GM18858 (cell line): ENCODE results near the gene DDO.
"Not testable (repeated sequence)": the region's sequence is repeated elsewhere in the genome, so short reads cannot be mapped to it uniquely, and the experiment has no call there.

ENCODE experiments used
- ATAC-seq: cut with Tn5 transposase; IDR thresholded peaks from one replicate; pipeline ENCODE4 v1.9.1; 2021; ENCODE audit not compliant: unreplicated experiment

The DDO gene, protein sequence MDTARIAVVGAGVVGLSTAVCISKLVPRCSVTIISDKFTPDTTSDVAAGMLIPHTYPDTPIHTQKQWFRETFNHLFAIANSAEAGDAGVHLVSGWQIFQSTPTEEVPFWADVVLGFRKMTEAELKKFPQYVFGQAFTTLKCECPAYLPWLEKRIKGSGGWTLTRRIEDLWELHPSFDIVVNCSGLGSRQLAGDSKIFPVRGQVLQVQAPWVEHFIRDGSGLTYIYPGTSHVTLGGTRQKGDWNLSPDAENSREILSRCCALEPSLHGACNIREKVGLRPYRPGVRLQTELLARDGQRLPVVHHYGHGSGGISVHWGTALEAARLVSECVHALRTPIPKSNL

DNA sequence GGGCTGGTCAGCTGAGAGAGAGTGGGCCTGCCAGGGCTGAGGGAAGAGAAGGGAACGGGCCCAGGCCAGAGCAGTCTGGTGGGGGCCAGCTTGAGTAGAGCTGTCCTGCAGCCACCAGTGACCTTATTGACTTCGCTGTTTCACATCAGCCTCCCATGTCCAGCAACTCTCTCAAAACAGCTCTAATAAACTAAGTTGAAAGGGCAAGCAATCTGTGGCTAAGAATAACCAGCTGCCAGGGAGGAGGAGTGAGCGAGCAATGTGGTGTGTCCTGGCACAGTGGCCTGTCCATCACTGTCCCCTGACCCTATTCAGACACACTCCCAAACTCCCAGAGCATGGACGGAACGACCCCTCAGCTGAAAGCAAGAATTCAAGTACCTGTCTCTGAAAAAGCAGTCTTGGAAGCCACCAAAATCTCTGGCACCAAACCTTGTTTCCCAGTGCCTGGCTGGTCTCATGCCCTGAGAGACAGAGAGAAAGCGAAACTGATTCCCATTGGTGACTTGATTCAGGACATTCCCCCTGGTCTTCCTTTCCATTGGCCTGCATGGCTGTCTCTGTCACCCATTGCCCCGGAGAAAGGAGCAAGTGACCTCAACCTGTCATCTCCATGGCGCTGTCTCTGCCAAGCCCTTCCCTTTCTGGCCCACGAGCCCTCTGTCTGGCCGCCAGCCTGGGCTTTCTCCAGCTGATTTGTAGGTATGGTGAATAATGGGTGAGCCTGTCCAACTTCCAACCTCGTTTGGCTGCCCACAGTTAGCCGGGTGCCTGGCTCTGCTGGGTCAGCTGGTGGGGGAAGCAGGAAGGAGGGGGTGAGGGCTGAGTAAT, at the start of gene DDO:
Gene DDO, minus strand, starts transcription at position 490 of the 831 bp plus-strand sequence. CDS start 2,113 bp downstream, outside the sequence.
- ATAC-seq: no peak

DNA sequence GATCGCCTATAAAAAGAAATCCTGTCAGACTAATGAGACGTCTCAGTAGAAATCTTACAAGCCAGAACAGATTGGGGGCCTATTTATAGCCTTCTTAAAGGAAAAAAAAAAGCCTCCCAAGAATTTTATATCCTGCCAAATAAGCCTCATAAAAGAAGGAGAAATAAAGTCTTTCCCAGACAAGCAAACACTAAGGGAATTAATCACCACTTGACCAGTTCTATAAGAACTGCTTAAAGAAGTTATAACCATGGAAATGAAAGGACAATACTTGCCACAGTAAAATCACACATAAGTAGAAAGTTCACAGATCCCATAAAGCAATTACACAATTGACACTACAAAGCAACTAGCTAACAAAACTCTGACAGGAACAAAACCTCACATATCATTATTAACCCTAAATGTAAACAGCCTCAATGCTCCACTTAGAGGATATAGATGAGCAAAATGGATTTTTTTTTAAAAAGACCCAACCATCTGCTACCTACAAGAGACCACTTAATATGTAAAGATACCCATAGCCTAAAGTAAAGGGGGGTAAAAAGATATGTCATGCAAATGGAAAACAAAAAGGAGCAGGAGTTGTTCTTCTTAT, 47.6 kb upstream of the DDO start:
- no peak for ATAC-seq

DNA sequence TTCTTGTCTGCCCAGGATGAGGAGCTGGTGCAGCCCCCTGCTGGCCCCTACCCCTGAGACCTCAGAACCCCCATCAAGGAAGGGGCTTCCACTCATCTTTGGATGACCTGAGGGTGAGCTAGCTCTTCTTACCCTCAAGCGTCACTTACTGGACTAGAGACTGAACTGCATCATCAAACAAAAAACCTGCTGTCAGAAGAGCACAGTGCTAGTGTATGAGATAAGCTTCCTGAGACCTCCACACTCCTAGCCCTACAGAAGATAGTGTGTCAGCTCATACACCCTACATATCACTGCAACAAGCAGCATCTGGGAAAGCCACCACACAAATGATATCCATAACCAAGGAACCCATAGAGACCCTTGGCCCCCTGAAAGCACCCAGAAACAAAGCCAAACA, 46.0 kb upstream of the DDO start:
- no peak for ATAC-seq

DNA sequence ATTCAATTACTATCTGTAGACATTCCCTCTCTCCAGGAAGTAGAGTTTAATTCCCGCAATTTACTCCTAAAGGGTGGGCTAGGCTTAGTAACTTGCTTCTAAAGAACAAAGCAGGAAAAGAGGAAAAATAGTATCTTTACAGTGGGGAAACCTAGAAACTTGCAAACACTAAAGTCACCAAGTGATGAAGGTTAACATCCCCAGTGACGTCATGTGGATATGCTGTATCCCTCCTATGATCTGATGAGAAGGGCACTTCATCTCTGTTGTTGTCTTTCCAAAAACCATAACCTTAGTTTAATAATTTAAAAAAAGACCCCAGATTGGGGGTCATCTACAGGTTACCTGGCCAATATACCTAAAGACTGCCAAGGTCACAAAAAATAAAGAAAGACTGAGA, 43.8 kb upstream of the DDO start:
- ATAC-seq: no peak

DNA sequence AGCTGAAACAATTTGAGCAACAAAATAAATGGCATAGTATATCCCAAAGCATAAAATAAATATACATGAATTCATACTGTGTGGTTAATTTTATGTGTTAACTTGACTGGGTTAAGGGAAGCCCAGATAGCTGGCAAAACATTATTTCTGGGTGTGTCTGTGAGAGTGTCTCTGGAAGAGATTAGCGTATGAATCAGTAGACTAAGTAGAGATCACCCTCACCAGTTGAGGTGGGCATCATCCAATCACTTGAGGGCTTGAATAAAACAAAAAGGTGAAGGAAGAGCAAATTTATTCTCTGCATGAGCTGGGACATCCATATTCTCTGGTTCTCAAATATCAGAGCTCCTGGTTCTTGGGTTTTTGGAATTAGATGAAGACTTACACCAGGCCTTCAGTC, 43.1 kb upstream of the DDO start:
- ATAC-seq: no peak

DNA sequence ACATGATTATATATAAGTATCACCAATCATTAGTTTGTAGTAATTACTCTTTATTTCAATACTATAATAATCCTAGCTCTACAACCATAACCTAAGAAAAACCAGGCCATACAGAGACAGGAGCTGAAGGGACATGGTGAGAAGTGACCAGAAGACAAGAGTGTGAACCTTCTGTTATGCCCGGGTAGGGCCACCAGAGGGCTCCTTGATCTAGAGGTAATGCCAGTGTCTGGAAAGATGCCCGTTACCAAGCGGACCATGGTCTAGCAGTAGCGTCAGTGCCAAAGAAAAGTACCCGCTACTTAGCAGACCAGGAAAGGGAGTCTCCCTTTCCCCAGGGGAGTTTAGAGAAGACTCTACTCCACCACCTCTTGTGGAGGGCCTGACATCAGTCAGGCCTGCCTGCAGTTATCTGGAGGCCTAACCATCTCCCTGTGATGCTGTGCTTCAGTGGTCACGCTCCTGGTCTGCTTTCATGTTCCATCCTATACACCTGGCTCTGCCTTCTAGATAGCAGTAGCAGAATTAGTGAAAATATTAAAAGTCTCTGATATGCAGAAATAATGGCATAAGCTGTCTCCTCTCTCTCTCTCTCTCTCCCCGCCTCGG, 42.3 kb upstream of the DDO start:
- ATAC-seq: not testable (repeated sequence)

DNA sequence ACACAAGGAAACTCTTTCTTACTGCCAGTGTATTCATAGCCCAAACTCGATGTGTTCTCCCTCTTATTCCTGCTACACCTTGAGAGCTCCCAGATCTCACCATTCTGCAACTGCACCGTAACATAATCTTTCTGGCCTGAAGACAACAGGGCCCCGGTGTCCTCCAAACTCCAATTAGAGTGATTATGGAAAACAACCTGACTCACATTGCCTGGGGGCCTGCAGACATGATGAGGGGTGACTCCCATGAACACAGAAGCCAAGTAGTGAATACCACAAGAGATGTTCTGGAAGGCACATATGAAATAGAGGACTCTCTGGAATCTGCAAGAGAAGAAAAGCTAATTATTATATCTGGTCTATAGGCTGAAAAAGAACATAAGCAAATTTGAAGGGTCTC, 41.3 kb upstream of the DDO start:
- no peak for ATAC-seq

DNA sequence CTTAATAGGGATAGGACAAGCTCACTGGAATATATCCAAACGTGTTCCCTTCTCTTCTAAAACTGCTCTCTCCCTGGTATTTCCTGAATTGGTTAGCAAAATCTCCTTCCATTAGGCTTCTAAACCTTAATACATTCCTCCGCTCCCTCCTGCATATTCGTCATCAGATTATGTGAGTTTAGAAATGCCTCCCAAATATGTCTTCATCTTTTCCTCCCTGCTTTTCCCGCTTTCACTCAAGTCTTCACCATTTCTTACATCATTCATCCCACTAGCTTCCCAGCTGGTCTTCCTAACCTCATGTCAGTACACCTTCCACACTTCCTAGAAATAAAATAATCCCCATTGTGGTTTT, 34.1 kb upstream of the DDO start:
- no peak for ATAC-seq

DNA sequence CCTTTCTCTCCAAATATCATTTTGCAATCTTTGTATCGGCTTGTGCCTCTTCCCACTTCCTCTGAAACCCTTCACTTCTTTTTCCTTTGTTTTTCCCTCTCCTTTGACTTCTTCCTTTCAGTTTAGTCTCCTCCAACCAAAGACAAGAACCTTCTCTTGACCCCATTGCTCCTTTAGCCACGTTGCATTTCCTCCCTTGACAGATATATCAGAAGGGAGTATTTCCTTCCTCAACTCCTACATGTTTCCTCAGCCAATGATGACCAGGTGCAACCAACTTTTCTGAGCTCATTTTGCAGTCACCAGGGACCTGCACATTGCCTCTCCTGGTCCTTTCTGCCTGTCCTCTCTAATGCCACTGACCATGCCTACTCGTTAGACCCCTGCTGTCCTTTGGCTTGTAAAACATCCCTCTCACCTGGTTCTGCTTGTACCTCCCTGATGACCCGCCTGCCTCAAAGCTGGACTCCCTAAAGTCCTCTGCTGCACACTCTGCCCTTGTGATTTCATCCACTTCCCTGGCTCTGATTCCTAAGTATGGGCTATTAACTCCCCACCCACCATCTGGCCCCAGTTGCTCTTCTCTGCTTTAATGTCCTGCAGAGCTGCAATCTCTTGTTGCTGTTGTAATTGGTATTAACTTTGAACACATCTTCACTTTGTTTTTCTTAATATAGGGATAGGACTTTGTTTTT, 33.6 kb upstream of the DDO start:
- ATAC-seq: no peak

DNA sequence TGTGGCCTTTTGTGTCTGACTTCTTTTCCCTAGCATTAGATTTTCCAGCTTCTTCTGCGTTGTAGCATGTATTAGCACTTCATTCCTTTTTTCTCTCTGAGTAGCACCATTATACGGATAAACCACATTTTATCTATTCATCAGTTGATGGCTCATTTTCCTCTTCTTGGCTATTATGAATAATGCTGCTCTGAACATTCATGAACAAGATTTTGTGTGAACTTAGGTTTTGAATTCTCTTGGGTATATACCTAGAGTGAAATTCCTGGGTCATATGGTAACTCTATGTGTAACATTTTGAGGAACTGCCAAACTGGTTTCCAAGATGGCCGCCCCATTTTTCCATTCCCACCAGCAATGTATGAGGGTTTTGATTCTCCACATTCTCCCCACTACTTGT, 32.4 kb upstream of the DDO start:
- no peak for ATAC-seq

DNA sequence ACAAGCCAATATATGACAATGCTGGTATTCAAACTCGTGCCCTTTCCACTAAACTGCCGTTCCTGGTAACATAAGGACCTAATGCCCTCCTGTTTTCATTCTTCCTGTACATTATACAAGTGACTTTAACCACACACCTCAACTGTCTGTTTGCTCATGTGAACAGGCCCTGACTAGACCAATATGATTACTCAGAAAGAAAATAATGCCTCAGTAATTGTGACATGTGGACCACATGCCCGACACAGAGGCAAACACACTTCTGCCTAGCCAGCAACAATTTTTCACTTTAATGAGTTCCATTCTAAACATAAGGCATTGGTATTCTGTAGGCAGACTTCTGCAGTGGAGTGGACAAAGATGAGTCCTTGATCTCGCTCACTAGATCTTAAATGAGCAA, 31.0 kb upstream of the DDO start:
- ATAC-seq: no peak

DNA sequence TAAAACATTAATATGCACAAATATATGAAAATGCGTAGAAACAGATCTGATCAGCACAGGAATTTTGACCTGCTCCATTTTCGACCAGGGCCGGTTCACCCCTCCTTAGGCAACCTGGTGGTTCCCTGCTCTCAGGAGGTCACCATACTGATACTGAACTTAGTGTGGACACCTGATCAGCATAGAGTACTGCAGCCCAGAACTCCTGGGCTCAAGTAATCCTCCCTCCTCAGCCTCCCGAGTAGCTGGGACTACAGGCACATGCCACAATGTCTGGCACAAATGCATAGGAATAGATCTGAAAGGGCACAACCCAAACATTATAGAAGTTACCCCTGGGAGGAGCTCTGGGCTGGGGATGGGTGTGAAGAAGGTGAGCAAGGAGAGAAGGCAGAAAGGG, 24.7 kb upstream of the DDO start:
- no peak for ATAC-seq

DNA sequence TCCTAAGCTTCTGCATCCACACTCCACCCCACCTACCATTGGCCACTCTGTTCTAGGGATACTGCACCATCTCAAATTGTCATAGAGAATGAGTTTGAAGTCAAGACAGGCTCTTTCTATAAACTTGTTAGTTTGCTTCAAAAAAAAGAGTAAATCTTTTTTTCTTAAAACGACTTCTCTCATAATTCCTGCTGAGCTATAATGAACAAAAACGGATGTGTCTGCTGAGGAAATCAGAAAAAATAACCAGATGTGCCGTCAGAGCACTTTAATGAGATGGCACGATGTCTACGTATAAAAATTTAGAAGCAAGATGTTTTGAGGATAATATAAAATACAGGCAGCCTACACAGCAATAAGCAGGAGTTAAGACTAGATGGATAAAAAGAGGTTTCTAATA, 24.0 kb upstream of the DDO start:
- ATAC-seq: no peak

DNA sequence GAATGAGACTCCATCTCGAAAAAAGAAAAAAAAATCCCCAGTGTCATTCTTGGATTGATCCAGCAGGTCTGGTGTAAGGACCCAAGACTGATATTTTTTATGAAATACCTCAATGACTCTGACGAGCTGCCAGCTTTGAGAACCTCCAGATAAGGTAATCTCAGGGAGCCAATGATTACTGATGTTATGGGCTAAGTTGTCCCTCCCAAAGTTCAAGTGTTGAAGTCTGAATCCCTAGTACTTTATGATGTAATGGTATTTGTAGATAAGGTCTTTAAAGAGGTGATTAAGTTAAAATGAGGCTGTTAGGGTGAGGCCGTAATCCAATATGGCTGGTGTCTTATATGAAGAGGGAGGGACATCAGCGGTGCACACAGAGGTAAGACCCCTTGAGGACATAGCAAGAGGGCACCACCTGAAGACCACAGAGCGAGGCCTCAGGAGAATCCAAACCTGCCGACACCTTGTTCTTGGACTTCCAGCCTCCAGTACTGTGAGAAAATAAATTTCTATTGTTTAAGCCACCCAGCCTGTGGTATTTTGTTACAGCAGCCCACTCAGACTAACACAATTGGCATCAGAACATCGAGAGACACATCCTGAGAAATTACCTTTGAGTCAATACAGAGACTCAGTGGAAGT, 19.7 kb upstream of the DDO start:
- no peak for ATAC-seq

DNA sequence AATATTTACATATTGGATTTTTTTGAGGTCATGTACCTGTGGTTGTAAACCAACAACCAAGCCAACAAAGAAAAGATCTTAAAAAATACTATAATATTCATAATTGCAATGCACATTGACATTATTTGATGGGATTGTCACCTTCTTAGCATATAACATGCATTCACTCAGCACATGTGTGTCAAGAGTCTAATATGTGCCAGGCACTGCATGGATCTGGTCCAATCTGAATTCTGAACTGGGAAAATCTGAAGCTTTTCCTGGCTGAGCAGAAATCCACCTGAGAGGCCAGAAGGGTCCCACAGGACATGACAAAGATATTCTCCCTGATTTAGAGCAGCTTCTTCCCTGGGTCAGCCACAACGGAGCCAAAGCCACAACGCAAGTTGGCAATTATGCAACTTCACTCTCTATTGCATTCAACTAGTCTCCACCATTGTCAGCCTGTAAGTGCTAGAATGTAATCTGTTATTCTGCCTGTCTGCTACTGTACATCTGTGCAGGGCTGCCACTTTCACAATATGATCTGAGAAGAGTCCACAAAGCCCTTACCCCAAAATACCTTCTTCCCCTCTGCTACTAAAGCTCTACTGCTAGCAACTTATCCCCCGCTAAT, 17.0 kb upstream of the DDO start:
- no peak for ATAC-seq

DNA sequence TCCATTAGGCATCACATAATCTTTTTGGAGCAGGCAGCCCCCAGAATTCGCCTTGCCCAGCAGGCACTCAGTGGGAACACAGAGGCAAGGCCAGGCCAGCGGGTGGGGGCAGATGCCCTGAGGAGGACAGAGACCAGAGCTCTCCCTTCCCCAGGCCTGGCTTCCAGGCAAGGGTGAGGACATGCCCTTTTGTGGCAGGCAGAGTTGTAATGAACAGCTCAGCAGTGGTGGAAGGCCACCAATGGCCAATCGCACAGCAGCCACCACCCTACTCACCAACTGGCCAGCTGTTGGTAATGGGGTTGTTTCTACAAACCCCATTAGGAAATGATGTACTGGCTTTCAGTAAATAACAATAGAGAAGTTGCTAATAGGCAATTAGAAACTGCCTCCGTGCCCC, 15.4 kb upstream of the DDO start:
- no peak for ATAC-seq

DNA sequence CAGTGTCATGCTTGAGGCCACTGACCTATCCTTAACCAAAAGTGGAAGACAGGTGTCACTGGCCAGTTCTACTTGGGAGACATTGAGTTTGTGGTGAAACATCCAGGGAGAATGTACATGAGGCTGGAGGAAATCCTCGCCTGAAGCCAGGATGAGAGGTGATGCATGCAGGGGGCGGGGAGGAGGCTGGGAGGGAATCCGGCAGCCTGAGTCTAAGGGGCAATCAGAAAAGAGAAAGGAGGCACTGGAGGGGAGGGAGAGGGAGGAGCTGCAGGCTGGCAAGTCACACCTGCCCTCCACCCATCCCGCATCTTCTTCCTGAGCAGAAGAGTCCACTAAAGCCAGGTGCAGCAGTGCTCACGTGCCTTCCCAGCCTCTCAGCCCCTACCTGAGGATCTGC, 14.9 kb upstream of the DDO start:
- no peak for ATAC-seq

DNA sequence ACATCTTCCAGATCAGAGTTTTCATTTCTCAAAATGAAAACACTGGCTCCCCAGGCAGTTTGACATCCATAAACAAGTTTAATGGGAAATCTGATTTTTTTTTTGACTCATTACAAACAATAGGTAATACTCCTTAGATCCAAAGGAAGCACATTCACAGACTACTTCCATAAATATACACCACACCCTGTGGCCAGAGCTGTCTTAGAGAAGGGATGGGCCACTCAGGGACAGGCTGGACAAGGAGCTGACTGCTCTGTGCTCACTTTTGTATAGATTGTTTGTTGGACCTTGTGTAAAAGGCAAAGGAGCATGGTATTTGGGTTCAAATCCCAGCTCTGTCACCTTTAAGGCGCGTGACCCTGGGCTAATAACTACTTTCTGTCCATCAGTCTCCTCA, 12.8 kb upstream of the DDO start:
- no peak for ATAC-seq

DNA sequence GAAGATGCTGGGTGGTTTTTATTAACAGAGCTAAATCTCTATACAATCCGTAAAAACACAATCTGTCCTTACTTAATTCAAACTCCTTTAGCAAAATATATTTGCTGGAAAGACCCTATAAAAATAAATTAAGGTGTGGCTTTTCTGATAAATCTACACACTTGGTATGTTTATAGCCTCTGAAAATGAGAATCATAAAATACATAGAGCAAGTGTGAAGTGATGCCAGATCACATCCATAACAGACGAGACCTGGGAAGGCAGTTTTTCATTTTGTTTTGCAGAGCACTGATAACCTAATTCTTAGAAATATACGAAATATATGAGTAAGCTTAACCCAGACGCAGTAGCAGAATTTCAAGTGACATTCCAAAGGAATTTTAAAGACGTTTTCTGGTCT, 10.4 kb upstream of the DDO start:
- no peak for ATAC-seq

DNA sequence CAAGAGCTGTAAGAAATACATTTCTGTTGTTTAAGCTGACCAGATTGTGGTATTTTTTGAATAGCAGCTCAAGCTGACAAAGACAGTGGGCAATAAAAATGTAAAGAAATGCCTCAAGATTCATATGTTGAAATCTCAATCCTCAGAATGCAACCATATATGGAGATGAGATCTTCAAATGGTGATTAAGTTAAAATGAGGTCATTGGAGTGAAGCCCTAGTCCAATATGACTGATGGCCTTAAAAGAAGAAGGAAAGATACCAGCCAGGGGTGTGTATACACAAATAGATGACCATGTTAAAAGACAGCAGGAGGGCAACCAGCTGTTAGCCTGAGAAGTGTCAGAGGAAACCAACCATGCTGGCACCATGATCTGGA, 7.1 kb upstream of the DDO start:
- ATAC-seq: no peak
